Large intestine (tissue), 3 donors: ENCODE measurements around the gene CNGA1. TPM values are rescaled to one million over a fixed set of nuclear protein-coding genes. Genes with fewer than 3 reads are reported as not detected.

Experiments
- DNase-seq, 2 donors: peaks; one replicate each; pipeline versions ENCODE4 v3.0.0 to v3.0.0-alpha.2; 2013
- H3K27ac ChIP-seq: one replicate; pipeline ENCODE4 v1.5.1; 2013; ENCODE audit warnings: low read length
- H3K27me3 ChIP-seq: 2 replicates; pipeline ENCODE4 v1.6.1; 2013; ENCODE audit warnings: low read length; ENCODE audit not compliant: control insufficient read depth, insufficient read depth
- H3K36me3 ChIP-seq: 2 replicates; pipeline ENCODE4 v1.6.1; 2013; ENCODE audit warnings: low read length; ENCODE audit not compliant: control insufficient read depth, insufficient read depth
- H3K4me1 ChIP-seq: one replicate; pipeline ENCODE4 v1.6.1; 2013; ENCODE audit warnings: low read length; ENCODE audit not compliant: control insufficient read depth, insufficient read depth
- H3K4me3 ChIP-seq: one replicate; pipeline ENCODE4 v1.5.1; 2013; ENCODE audit warnings: low read length
- H3K9me3 ChIP-seq: one replicate; pipeline ENCODE4 v1.6.1; 2013; ENCODE audit warnings: mild to moderate bottlenecking, low read depth, low read length, moderate library complexity; ENCODE audit not compliant: control insufficient read depth
- WGBS: methylation state at CpG from one replicate; pipeline ENCODE4 v1.1.5; 2013; ENCODE audit warnings: low lambda C conversion rate; ENCODE audit not compliant: insufficient coverage; 5-methylcytosine and 5-hydroxymethylcytosine counted together
- polyA plus RNA-seq: library from polyadenylated mRNA; unstranded; fragments of 120-200 nt; gene quantifications from one replicate; pipeline ENCODE4 v1.2.1, GENCODE V29; 2013

The CNGA1 gene
- polyA plus RNA-seq, 1 donor: 4.7 TPM

DNA sequence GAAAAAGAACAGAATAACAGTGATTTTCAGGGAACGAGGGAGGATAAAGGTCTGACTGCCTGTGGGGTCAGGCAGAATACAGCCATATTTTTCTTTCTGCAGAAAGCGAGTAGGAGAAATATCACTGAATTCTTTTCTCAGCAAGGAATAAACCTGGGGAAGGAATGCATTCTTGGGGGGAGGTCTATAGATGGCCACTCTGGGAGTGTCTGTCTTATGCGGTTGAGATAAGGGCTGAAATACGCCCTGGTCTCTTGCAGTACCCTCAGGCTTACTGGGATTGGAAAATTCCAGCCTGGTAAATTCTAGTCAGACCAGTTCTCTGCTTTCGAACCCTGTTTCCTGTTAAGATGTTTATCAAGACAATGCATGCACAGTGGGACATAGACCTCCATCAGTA lies 26.3 kb downstream of the CNGA1 start:
- no peaks in the 10 kb centered on the region for H3K36me3 ChIP-seq
- 100% methylated on average over 1 of the region's 5 CpGs for WGBS

DNA sequence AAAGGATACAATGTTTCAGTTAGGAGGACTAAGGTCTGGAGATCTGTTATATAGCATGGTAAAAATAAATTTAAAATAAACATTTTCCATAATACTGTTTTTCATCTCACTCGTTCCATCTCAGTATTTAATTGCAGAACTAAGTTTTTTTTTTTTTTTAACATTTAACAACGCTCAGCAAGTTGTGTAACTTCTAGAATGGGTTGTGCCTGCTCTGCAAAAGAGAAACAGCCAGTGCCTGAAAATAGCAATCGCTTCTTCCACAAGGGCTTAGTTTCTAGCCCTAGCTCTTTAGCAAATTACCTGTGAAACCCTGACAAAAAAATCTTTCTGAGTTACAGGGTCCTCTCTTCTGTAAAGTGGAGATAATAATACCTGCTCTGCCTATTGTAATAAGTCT lies 41.9 kb downstream of the CNGA1 start:
- H3K27me3 ChIP-seq: no peaks in the 10 kb centered on the region
- H3K9me3 ChIP-seq: no peaks in the 10 kb centered on the region
- H3K4me1 ChIP-seq: no peaks in the 10 kb centered on the region
- H3K27ac ChIP-seq: no peak overlapping the region
- no peak for DNase-seq
- WGBS: 63% methylated on average over 1 of the region's 3 CpGs
- H3K36me3 ChIP-seq: no peaks in the 10 kb centered on the region
- H3K4me3 ChIP-seq: no peak overlapping the region

More for the DNA sequence above, 26.3 kb downstream of the CNGA1 start:
- H3K9me3 ChIP-seq: peaks cover 14% of the 10 kb centered on the region
- H3K4me3 ChIP-seq: no peak overlapping the region
- no peak overlapping the region for H3K27ac ChIP-seq
- H3K27me3 ChIP-seq: no peaks in the 10 kb centered on the region
- H3K4me1 ChIP-seq: no peaks in the 10 kb centered on the region
- DNase-seq: no peak

DNA sequence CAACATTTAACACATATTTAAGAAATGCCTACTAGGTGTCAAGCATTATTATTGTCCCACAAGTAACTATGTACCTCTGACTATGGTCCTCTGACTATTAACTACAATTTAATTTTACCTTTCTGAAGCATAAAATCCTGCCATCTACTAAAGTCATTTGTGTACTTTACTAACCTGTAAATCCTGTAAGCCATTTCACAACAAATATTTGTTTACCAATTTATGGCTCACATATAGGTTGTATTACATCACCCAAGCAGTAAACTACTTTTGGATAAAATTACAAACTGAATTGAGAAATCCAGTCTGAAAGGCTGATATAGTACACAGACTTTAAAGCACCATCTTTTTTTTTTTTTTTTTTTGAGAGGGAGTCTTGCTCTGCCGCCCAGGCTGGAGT lies 43.8 kb downstream of the CNGA1 start:
- no peaks in the 10 kb centered on the region for H3K4me1 ChIP-seq
- WGBS: no CpG with 5 or more reads among the region's 1 CpG

DNA sequence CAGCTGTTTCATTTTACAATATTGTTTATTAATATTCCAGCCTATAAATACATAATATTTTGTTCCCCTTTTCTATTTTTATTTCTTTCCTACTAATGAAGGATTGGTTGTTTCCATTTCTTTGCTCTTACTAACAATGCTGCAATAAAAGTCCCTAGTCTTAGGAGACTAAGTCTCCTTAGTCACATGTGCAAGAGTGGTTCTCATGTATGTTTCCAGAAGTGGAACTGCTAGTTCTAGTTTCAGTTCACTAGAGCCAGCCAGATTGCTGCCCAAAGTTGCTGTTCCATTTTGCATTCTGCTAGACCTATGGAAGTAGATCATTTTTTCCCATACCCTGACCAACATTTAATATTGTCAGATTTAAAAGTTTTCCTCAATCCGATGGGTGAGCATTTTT lies 44.3 kb downstream of the CNGA1 start:
- no peak for DNase-seq
- no peaks in the 10 kb centered on the region for H3K36me3 ChIP-seq
- H3K4me3 ChIP-seq: no peak overlapping the region
- no peak overlapping the region for H3K27ac ChIP-seq
- H3K27me3 ChIP-seq: no peaks in the 10 kb centered on the region
- no peaks in the 10 kb centered on the region for H3K9me3 ChIP-seq
- no peaks in the 10 kb centered on the region for H3K4me1 ChIP-seq
- WGBS: no CpG with 5 or more reads among the region's 1 CpG

More for the DNA sequence above, 43.8 kb downstream of the CNGA1 start:
- Histone ChIP-seq H3K4me3 (no peak overlapping the region), H3K27ac (no peak overlapping the region), H3K9me3 (no peaks in the 10 kb centered on the region), H3K27me3 (no peaks in the 10 kb centered on the region), H3K36me3 (no peaks in the 10 kb centered on the region)
- no peak for DNase-seq

DNA sequence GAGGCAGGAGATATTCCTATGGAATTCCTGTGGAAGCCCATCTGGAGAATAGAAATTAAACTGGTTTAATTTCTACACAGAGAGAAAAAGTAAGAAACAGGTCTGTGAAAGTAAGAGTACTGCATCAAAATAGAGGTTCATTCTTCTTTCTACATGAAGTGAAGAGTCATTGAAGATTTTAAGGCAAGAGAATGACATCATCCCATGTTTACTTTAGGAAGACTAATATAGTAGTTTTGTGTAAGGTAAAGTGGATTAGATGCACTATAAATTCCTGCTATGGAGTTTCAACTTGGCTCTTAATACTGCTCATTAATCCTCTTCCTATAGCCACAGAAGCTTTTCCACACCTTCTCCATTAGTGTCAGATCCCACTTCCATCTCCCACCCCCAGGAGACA lies 47.6 kb downstream of the CNGA1 start:
- no peaks in the 10 kb centered on the region for H3K36me3 ChIP-seq
- H3K9me3 ChIP-seq: no peaks in the 10 kb centered on the region
- no peaks in the 10 kb centered on the region for H3K27me3 ChIP-seq
- no peak overlapping the region for H3K27ac ChIP-seq
- H3K4me1 ChIP-seq: no peaks in the 10 kb centered on the region
- H3K4me3 ChIP-seq: no peak overlapping the region
- no peak for DNase-seq

DNA sequence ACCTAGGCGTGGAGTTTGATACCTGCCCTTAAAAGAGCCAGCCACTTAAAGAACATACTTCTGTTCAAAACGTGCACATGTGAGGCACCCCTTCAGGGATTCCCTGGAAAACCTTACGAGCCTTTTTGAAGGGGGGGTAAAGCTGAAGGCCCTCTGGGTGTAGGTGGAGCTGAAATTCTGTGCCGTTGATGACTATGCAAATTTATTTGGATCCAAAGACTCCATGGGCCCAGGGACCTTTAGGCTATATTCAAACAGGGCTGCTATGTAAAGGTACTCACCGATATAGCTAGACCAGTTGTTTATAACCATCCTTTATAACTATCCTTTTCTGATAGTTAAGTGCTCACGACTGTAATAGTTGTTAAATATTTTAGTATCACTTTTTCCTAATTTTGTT lies 61.8 kb downstream of the CNGA1 start:
- WGBS: no CpG with 5 or more reads among the region's 6 CpGs
- H3K4me1 ChIP-seq: no peaks in the 10 kb centered on the region
- H3K9me3 ChIP-seq: no peaks in the 10 kb centered on the region
- H3K27ac ChIP-seq: no peak overlapping the region
- H3K27me3 ChIP-seq: no peaks in the 10 kb centered on the region
- no peak for DNase-seq
- no peaks in the 10 kb centered on the region for H3K36me3 ChIP-seq
- no peak overlapping the region for H3K4me3 ChIP-seq

- Histone ChIP-seq H3K27me3 (no peaks in the 10 kb centered on the region), H3K27ac (no peak overlapping the region), H3K9me3 (no peaks in the 10 kb centered on the region), H3K36me3 (no peaks in the 10 kb centered on the region), H3K4me1 (no peaks in the 10 kb centered on the region), H3K4me3 (no peak overlapping the region)
- DNase-seq: no peak
- no CpG with 5 or more reads among the region's 10 CpGs for WGBS
Measured at GRCh38 chr4:47954245-47954644, 62.2 kb downstream of the CNGA1 start.

- no CpG with 5 or more reads among the region's 5 CpGs for WGBS
- no peak for DNase-seq
- no peaks in the 10 kb centered on the region for H3K9me3 ChIP-seq
- no peaks in the 10 kb centered on the region for H3K27me3 ChIP-seq
- no peaks in the 10 kb centered on the region for H3K36me3 ChIP-seq
- H3K27ac ChIP-seq: no peak overlapping the region
- no peaks in the 10 kb centered on the region for H3K4me1 ChIP-seq
- no peak overlapping the region for H3K4me3 ChIP-seq
Measured at GRCh38 chr4:47945930-47946726, 70.4 kb downstream of the CNGA1 start.

GRCh38 chr4:47942081-47942819 lies 74.2 kb downstream of the CNGA1 start:
- DNase-seq: no peak
- H3K36me3 ChIP-seq: no peaks in the 10 kb centered on the region
- no peak overlapping the region for H3K27ac ChIP-seq
- WGBS: 100% methylated on average over 1 of the region's 10 CpGs
- H3K9me3 ChIP-seq: no peaks in the 10 kb centered on the region
- H3K4me3 ChIP-seq: no peak overlapping the region
- no peaks in the 10 kb centered on the region for H3K27me3 ChIP-seq
- no peaks in the 10 kb centered on the region for H3K4me1 ChIP-seq

DNA sequence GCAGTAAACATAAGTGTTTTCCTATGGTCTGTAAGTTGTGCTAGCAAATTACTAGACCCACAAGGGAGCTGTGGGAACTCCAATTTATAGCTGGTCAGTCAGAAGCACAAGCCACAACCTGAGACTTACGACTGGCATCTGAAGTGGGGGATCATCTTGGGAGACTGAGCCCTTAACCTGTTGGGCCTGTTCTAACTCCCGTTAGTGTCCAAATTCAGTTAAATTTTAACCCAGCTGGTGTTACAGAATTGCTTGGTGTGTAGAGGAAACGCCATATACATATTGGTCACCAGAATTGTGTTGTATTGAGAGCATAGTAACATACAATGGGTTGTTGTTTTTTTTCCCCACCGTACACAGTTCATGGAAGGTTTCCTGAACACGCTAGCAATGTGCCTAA lies 77.0 kb downstream of the CNGA1 start:
- Histone ChIP-seq H3K27ac (no peak overlapping the region), H3K36me3 (no peaks in the 10 kb centered on the region), H3K9me3 (no peaks in the 10 kb centered on the region), H3K4me3 (no peak overlapping the region), H3K27me3 (no peaks in the 10 kb centered on the region), H3K4me1 (no peaks in the 10 kb centered on the region)
- no CpG with 5 or more reads among the region's 5 CpGs for WGBS
- DNase-seq: no peak
